ENCODE data around the gene DYRK1A.
A peak's percentile ranks its signal among the peaks of the same experiment; 100 is the strongest.

Gene DYRK1A

GRCh38 chr21:37550618-37551330, 184.2 kb downstream of the DYRK1A start:
- no peak for ATAC-seq
- no peak for DNase-seq

- ATAC-seq (no peak), DNase-seq (no peak)
Measured at GRCh38 chr21:37551331-37551992, 184.9 kb downstream of the DYRK1A start.

- ATAC-seq (no peak), DNase-seq (no peak)
Measured at GRCh38 chr21:37551993-37552355, 185.4 kb downstream of the DYRK1A start.

- no peak for ATAC-seq
Measured at GRCh38 chr21:37552496-37553029, 186.0 kb downstream of the DYRK1A start.

GRCh38 chr21:37553078-37553481, 186.5 kb downstream of the DYRK1A start:
- no peak for ATAC-seq
- DNase-seq: no peak

More at GRCh38 chr21:37552496-37553029, 186.0 kb downstream of the DYRK1A start:
- DNase-seq: no peak

- no peak for DNase-seq
- no peak for ATAC-seq
Measured at GRCh38 chr21:37554661-37555379, 188.2 kb downstream of the DYRK1A start.

- DNase-seq (no peak), ATAC-seq (no peak)
Measured at GRCh38 chr21:37555672-37556261, 189.2 kb downstream of the DYRK1A start.

- DNase-seq (no peak), ATAC-seq (no peak)
Measured at GRCh38 chr21:37557261-37557950, 190.8 kb downstream of the DYRK1A start.

GRCh38 chr21:37558676-37559211, 192.2 kb downstream of the DYRK1A start:
- ATAC-seq (no peak), DNase-seq (no peak)

- ATAC-seq (no peak), DNase-seq (no peak)
Measured at GRCh38 chr21:37560385-37560784, 193.8 kb downstream of the DYRK1A start.

GRCh38 chr21:37561506-37561905, 194.9 kb downstream of the DYRK1A start:
- ATAC-seq (no peak), DNase-seq (no peak)

- ATAC-seq (no peak), DNase-seq (no peak)
Measured at GRCh38 chr21:37561941-37562919, 195.7 kb downstream of the DYRK1A start.

GRCh38 chr21:37562920-37563640, 196.5 kb downstream of the DYRK1A start:
- ATAC-seq (no peak), DNase-seq (no peak)

- ATAC-seq: peak; percentile 86
- DNase-seq: peak; percentile 91
Measured at GRCh38 chr21:37563641-37564340, 197.2 kb downstream of the DYRK1A start.

GRCh38 chr21:37564341-37564923, 197.9 kb downstream of the DYRK1A start:
- DNase-seq (peak; percentile 87), ATAC-seq (peak; percentile 92)

GRCh38 chr21:37564924-37565529, 198.5 kb downstream of the DYRK1A start:
- ATAC-seq: no peak
- no peak for DNase-seq

- DNase-seq: no peak
- no peak for ATAC-seq
Measured at GRCh38 chr21:37565530-37566223, 199.1 kb downstream of the DYRK1A start.
